ENCODE measurements around the gene ARMC7. TPM values are rescaled to one million over a fixed set of nuclear protein-coding genes. Genes with fewer than 3 reads are reported as not detected.
"Not testable (repeated sequence)": the region's sequence is repeated elsewhere in the genome, so short reads cannot be mapped to it uniquely, and the experiment has no call there.

The ARMC7 gene
- total RNA-seq, 1 donor = 1.4 TPM

DNA sequence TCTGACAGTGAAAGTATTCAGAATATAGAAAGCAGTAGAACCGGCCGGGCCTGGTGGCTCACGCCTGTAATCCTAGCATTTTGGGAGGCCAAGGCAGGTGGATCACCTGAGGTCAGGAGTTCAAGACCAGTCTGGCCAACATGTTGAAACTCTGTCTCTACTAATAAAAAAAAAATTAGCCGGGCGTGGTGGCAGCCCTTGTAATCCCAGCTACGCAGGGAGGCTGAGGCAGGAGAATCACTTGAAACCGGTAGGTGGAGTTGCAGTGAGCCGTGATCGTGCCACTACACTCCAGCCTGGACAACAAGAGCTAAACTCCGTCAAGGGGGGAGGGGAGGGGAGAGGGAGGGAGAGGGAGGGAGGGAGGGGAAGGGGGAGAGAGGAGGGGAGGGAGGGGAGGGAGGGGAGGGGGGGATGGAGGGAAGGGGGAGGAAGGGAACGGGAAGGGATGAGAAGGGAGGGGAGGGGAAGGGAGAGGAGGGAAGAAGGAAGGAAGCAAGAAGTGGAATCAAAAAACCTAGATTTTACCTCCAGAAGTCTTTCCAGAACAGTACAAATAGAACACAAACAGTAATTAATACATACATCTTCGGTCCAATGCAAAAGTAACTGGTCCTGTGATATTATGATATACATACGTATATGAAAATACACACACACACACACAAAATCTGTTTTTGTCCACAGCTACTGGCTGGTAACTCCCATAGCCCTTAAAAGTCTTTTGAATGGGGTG lies 32.6 kb downstream of the ARMC7 start:
- peaks cover 29% of the 10 kb centered on the region for H3K4me1 ChIP-seq (ENCODE audit: insufficient read depth, low read length)
- no peaks in the 10 kb centered on the region for H3K9me3 ChIP-seq (ENCODE audit: low read depth, low read length)
- H3K4me3 ChIP-seq (ENCODE audit: low read length) = no peak overlapping the region
- no peaks in the 10 kb centered on the region for H3K27me3 ChIP-seq (ENCODE audit: insufficient read depth, low read length)

DNA sequence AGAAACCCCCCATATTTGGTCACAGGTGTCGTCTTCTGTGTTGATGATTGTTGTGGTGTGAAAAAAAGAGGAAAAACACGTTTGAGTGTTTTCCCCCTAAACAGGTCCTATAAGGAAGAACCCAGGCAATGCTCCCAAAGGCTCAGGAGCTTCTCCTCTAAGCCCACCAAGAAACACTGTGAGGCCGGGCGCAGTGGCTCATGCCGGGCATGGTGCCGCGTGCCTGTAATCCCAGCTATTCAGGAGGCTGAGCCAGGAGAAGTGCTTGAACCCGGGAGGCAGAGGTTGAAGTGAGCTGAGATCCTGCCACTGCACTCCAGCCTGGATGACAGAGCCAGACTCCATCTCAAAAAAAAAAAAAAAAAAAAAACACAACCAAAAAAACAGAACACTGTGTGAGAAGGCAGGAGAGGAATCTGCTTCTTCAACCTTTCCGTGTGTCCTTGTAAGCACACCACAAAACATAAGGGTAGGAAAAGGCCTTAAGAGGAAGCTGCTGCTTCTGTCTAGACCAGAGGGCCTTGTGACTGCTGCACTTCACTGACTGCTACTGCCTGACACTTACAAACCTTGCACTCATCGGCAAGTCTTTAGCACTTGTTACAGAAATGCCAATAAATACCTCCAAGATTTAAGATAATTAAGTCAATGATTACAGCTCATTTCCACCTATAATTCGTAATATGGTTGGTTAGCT lies 35.2 kb downstream of the ARMC7 start:
- H3K9me3 ChIP-seq (ENCODE audit: low read depth, low read length) = no peaks in the 10 kb centered on the region
- H3K27me3 ChIP-seq (ENCODE audit: insufficient read depth, low read length) = no peaks in the 10 kb centered on the region
- peaks cover 44% of the 10 kb centered on the region for H3K4me1 ChIP-seq (ENCODE audit: insufficient read depth, low read length)
- H3K4me3 ChIP-seq (ENCODE audit: low read length) = no peak overlapping the region

DNA sequence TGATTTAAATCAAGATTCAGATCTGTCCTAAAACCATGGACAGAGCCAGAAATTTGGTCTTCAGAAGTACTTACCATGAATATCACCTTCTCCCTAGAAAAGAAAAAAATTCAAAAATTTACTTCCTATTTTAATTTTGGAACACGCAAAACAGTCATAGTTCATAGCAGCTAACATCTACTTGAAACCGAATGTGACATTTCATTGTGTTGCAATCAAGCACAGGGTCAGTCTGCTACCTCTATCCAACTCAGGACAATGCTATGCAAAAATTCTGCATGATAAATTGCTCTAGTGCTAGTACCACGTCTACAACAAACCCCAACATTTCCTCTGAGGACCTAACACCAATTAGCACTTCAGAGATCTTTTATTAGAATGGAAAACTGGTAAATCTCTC lies 36.8 kb downstream of the ARMC7 start:
- peaks cover 30% of the 10 kb centered on the region for H3K4me1 ChIP-seq (ENCODE audit: insufficient read depth, low read length)
- no peaks in the 10 kb centered on the region for H3K9me3 ChIP-seq (ENCODE audit: low read depth, low read length)
- no peak overlapping the region for H3K4me3 ChIP-seq (ENCODE audit: low read length)
- H3K27me3 ChIP-seq (ENCODE audit: insufficient read depth, low read length) = no peaks in the 10 kb centered on the region

DNA sequence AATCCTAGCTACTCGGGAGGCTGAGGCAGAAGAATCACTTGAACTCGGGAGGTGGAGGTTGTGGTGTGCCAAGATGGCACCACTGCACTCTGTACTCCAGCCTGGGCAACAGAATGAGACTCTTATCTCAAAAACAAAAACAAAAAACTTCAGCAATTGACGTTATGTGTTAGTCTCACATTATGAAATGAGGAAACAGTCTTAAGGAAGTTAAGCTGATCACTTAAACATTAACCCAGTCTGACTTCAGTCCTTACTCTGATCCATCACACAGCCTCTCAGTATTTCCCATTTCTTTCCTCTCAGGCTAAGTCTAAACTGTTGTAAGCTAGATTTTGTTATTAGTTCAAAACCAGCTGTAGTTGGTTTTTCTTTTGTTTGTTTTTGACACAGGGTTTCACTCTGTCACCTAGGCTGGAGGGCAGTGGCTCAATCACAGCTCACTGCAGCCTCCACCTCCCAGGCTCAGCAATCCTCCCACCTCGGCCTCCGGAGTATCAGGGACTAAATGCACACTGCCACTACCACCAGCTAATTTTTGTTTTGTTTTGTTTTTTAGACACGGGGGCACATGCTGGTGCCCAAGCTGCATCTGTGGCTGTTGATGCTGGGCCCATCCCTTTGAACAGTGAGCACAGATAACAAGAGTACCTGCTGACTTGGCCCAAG lies 38.2 kb downstream of the ARMC7 start:
- Histone ChIP-seq H3K4me1 (ENCODE audit: insufficient read depth, low read length) (peaks cover 37% of the 10 kb centered on the region), H3K4me3 (ENCODE audit: low read length) (no peak overlapping the region), H3K27me3 (ENCODE audit: insufficient read depth, low read length) (no peaks in the 10 kb centered on the region), H3K9me3 (ENCODE audit: low read depth, low read length) (no peaks in the 10 kb centered on the region)

DNA sequence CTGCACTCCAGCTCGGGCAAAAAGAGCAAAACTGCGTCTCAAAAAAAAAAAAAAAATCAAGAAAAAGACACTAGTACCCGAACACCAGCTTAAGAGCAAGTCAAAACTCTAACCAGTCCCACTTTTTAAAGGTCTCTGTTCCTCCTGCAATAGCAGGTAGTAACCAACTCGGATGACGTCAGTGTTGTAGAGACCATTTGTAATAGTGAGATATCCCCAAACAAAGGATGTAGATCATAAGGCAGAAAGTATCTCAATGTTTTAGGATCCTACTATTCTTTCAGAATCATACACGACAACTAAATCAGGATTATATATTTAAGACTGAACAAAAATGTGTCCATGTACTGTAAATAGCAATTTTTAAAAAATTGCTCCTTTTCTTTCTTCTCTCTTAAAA lies 42.2 kb downstream of the ARMC7 start:
- H3K9me3 ChIP-seq (ENCODE audit: low read depth, low read length) = no peaks in the 10 kb centered on the region
- H3K4me1 ChIP-seq (ENCODE audit: insufficient read depth, low read length) = peaks cover 38% of the 10 kb centered on the region
- no peak overlapping the region for H3K4me3 ChIP-seq (ENCODE audit: low read length)
- no peaks in the 10 kb centered on the region for H3K27me3 ChIP-seq (ENCODE audit: insufficient read depth, low read length)

DNA sequence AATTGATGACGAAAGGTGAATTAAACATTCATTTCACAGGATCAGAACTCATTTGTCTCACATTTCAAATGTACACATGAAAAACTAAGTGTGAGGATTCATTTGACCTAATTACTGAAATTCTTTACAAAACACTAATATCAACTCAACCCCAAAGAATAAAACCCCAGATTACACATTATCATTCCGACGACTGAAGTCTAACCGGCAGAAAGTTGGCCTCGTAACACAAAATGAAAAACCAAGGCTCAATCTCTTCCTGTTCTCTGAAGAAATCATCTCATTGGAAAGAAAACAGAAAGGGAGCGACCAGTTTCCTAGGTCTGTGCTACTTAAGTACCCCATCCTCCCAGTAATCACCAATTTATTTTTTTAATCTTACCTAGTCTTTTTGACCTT lies 42.8 kb downstream of the ARMC7 start:
- peak overlapping the region; percentile 94 for H3K4me3 ChIP-seq (ENCODE audit: low read length)
- peaks cover 32% of the 10 kb centered on the region for H3K4me1 ChIP-seq (ENCODE audit: insufficient read depth, low read length)
- H3K27me3 ChIP-seq (ENCODE audit: insufficient read depth, low read length) = no peaks in the 10 kb centered on the region
- no peaks in the 10 kb centered on the region for H3K9me3 ChIP-seq (ENCODE audit: low read depth, low read length)

DNA sequence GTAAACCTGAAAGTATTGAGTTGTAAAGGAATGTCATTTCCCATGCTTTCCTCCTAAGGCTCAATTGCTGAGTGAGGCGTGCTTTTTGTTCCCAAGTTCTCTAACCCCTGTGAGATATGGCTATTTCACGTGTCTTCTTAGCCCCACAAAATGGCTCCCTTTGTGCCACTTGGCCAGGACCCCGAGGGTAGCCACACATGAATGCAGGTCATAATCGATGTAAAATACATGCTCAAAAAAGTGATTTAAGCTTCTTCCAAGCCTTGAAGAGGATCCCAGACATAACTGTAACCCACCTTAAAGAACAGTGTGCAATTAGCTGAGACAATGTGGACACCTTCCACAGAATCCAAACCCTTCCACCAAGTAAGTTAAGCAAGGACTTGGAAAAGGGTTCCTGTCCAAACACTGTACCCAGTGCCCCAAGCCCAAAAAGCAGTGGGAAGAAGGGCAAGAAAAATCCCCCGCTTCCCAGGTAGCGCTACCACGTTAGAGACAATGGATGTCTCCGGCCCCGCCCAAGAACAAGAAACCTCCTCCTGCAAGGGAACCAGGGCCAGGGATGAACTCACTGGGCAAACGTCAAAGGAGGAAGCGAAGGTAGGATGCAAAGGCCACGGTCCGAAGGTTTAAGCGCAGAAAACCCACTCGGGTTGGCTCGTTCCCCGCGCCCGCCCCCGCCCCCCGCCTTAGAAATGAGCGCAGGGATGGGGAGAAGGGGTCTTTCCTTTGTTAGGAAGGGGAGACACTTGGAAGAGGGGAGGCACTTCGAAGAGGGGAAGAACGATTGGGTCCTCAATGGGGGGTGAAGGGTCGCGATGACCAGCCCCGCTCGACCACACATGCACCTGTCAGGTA lies 43.4 kb downstream of the ARMC7 start:
- Histone ChIP-seq H3K4me1 (ENCODE audit: insufficient read depth, low read length) (peaks cover 26% of the 10 kb centered on the region), H3K27me3 (ENCODE audit: insufficient read depth, low read length) (no peaks in the 10 kb centered on the region), H3K9me3 (ENCODE audit: low read depth, low read length) (no peaks in the 10 kb centered on the region), H3K4me3 (ENCODE audit: low read length) (peak overlapping the region; percentile 94)

DNA sequence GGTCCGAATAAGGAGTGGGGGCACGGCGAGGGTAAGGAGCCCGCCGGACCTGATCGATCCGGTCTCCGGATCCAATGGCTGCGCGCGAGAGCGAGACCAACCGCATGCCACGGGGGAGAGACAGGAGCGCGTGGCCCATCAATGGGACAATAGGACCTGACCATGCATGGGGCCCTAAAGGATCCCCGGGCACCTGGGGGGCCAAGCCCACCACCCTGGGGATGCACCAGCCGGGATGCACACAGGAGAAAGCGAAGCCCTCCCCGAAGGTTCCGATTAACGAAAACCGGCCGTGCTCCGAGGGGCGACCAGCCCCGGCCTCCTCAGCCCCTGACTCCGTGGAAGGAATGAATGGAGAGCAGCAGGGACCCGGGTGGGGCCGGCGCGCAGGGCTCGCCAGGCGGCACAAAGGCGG lies 44.0 kb downstream of the ARMC7 start:
- Histone ChIP-seq H3K9me3 (ENCODE audit: low read depth, low read length) (no peaks in the 10 kb centered on the region), H3K27me3 (ENCODE audit: insufficient read depth, low read length) (no peaks in the 10 kb centered on the region), H3K4me1 (ENCODE audit: insufficient read depth, low read length) (peaks cover 20% of the 10 kb centered on the region), H3K4me3 (ENCODE audit: low read length) (peak overlapping the region; percentile 94)

DNA sequence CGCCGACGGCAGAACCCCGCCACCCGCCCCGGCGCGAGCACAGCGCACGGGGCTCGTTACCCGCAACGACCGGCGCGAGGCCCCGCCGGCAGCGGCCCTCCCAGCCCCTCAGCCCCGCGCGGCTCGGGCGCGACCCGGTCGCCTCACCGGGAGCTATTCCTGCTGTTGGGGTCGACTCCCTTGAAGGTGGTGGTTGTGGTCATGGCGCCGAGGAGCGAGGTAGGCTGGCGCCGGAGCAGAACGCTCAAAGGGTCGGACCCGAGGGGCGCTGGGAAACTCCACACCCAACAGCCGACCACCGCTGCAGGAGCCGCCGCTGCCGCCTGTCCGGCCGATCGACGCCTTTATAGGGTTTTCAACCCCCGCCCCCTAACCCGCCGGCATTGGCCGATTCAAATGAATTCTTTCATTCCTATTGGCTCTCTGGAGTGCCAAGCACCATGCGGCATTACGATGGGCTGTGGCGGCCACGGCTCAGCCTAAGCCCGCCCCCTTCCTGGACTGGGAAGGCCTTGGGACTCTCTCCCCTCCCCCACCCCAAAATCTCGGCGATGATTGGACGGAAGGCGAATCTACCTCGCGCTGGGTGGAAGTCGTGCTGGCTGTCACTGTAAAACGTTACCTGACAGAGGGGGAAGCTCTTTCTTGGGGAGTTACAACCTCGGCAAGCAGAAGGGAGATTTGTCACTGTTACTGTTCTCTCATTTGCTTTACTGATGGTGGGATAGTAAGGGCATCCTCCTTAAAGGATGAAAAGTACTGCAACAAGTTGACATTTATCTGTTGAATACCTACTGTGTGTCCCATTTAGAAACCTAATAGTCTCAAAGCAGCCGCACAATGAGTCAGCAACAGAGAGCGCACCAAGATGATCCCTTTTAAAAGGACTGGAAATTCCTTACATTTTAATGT lies 44.7 kb downstream of the ARMC7 start, which contains the start of gene JPT1:
TSS of gene JPT1 (minus strand) at position 318 of the 912 bp plus-strand sequence. CDS start at position 203, 115 bp downstream.
- Histone ChIP-seq H3K4me3 (ENCODE audit: low read length) (peak within 1 kb of the TSS; percentile 94), H3K27me3 (ENCODE audit: insufficient read depth, low read length) (no peaks in the 10 kb centered on the region), H3K9me3 (ENCODE audit: low read depth, low read length) (no peaks in the 10 kb centered on the region), H3K4me1 (ENCODE audit: insufficient read depth, low read length) (peaks cover 19% of the 10 kb centered on the region)

DNA sequence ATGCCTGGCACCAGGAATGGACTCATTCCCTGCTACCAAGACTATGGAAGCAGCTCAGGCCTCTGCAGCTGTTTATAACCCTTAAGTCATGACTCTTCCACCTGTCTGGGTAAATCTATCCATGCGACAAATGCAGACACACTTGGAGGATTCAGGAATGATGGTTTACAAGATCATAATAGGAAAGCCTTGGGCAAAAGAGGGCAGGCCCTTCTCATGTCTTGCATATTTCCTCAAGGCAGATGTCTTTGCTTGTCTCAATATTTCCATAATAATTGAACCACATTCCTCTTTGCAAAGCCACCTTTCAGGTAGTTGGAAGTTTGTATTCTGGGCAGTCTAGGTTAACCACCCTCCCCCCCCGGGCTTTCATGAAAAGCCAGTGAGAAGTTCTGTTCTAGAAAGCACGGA lies 45.4 kb downstream of the ARMC7 start:
- no peaks in the 10 kb centered on the region for H3K27me3 ChIP-seq (ENCODE audit: insufficient read depth, low read length)
- no peak overlapping the region for H3K4me3 ChIP-seq (ENCODE audit: low read length)
- no peaks in the 10 kb centered on the region for H3K9me3 ChIP-seq (ENCODE audit: low read depth, low read length)
- H3K4me1 ChIP-seq (ENCODE audit: insufficient read depth, low read length) = peaks cover 19% of the 10 kb centered on the region

DNA sequence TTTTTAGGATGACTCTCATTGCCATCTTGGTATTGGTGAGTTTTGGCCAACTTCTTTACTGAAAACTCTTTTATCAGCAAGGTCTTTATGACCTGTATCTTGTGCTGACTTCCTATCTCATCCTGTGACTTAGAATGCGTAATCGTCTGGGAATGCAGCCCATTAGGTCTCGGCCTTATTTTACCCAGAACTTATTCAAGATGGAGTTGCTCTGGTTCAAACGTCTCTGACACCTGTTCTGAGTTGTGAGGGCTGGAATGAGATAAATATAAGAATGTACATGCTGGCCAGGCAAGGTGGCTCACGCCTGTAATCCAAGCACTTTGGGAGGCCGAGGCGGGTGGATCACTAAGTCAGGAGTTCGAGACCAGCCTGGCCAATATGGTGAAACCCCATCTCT lies 48.7 kb downstream of the ARMC7 start:
- not testable (repeated sequence) for H3K4me1 ChIP-seq (ENCODE audit: insufficient read depth, low read length); H3K27me3 ChIP-seq (ENCODE audit: insufficient read depth, low read length); H3K4me3 ChIP-seq (ENCODE audit: low read length)

DNA sequence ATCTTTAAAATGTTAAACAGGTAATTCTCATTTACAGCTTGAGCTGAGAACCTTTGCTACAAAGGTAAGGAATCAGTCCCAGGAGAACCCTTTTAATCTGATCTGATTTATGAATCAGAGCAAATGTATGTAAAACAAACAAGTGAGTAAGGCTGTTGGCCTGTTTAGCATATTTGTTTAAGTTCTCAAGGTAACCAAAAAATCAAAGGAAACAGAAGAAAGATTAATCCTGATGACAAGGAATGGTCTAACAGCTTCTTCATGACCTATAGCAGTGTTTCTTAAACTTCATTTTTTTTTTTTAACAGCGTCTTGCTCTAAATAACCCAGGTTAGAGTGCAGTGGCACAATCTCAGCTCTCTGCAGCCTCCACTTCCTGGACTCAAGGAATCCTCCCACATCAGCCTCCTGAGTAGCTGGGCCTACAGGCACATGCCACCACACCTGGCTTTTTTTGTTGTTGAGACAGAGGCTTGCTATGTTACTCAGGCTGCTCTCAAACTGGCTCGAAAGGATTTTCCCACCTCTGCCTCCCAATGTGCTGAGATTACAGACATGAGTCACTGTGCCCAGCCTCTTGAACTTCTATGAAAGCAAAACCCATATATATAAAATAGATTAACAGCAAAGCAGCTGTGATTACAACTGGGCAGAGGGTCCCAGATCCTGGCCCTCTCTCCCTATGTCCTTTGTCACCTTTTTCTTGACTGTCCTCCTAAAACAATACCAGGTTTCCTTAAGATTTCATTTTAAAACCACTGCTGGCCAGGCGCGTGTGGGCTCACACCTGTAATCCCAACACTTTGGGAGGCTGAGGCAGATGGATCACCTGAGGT lies 49.6 kb downstream of the ARMC7 start:
- Histone ChIP-seq H3K4me3 (ENCODE audit: low read length) (no peak overlapping the region), H3K27me3 (ENCODE audit: insufficient read depth, low read length) (no peaks in the 10 kb centered on the region), H3K9me3 (ENCODE audit: low read depth, low read length) (no peaks in the 10 kb centered on the region), H3K4me1 (ENCODE audit: insufficient read depth, low read length) (peaks cover 8% of the 10 kb centered on the region)

More for the DNA sequence above, 48.7 kb downstream of the ARMC7 start:
- not testable (repeated sequence) for H3K9me3 ChIP-seq (ENCODE audit: low read depth, low read length)

DNA sequence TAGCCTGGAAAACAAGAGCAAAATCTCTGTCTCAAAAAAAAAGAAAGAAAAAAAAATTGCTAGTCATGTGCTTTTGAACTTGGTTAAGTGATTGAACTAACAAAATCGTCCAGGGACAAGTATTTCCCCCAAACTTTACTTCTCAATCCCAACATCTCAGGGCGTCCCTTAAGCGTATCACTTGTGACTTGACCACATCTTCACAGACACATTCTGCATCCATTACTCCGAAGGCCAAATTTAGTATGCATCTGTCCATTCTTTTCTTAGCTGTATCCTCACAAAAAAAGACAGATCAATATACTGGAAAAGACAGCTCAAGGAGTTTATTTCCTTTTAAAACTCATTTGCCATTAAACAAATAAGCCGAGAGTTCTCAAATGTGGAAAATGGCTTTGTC lies 50.4 kb downstream of the ARMC7 start:
- Histone ChIP-seq H3K4me3 (ENCODE audit: low read length) (no peak overlapping the region), H3K9me3 (ENCODE audit: low read depth, low read length) (no peaks in the 10 kb centered on the region), H3K27me3 (ENCODE audit: insufficient read depth, low read length) (no peaks in the 10 kb centered on the region), H3K4me1 (ENCODE audit: insufficient read depth, low read length) (peaks cover 1% of the 10 kb centered on the region)

Data from mononuclear cell (primary cell).